GM23338 (cell line): ENCODE data around the gene CHD5.

Experiments
- CREB1 ChIP-seq: fragments of 250-450 bp; sonication (Bioruptor Pico); IDR thresholded peaks from 2 replicates; pipeline ENCODE4 v1.5.0; 2020; ENCODE audit warnings: low read depth, mild to moderate bottlenecking, moderate library complexity
- EZH2 ChIP-seq: fragments of 200-600 bp; sonication (generic); IDR thresholded peaks from one replicate; pipeline ENCODE4 v1.8.0; 2017; ENCODE audit warnings: antibody characterized with exemption, mild to moderate bottlenecking, low read depth; ENCODE audit not compliant: unreplicated experiment
- EZH2phosphoT487 ChIP-seq: fragments of 200-600 bp; sonication (generic); IDR thresholded peaks from one replicate; pipeline ENCODE4 v1.8.1; 2018; ENCODE audit warnings: antibody characterized with exemption; ENCODE audit not compliant: unreplicated experiment
- JUNB ChIP-seq: IDR thresholded peaks from one replicate; pipeline ENCODE4 v1.6.1; 2016; ENCODE audit warnings: antibody characterized with exemption; ENCODE audit not compliant: unreplicated experiment
- NANOG ChIP-seq: IDR thresholded peaks from 2 replicates; pipeline ENCODE4 v1.6.1; 2016; ENCODE audit warnings: antibody characterized with exemption, borderline replicate concordance
- POLR2AphosphoS5 ChIP-seq: IDR thresholded peaks from 2 replicates; pipeline ENCODE4 v1.6.1; 2016; ENCODE audit warnings: antibody characterized with exemption, low read depth
- ZNF331 ChIP-seq: fragments of 250-450 bp; sonication (Bioruptor Pico); IDR thresholded peaks from 2 replicates; pipeline ENCODE4 v1.5.0; 2020; ENCODE audit warnings: low read depth, mild to moderate bottlenecking, moderate library complexity
- TF ChIP-seq, protein P1 (sequence below), 2 experiments: fragments of 200-600 bp in 1 of 2; sonication (generic) in 1 of 2; conservative IDR thresholded peaks; 2 replicates each; pipeline versions ENCODE4 v1.5.1 to v1.6.1; 2016 to 2017; ENCODE audit warnings: antibody characterized with exemption in 2 of 2, low read depth in 2 of 2, mild to moderate bottlenecking in 2 of 2, moderate library complexity in 1 of 2
- TF ChIP-seq, protein P2 (sequence below): IDR thresholded peaks from one replicate; pipeline ENCODE4 v1.6.1; 2018; ENCODE audit warnings: antibody characterized with exemption; ENCODE audit not compliant: unreplicated experiment

DNA sequence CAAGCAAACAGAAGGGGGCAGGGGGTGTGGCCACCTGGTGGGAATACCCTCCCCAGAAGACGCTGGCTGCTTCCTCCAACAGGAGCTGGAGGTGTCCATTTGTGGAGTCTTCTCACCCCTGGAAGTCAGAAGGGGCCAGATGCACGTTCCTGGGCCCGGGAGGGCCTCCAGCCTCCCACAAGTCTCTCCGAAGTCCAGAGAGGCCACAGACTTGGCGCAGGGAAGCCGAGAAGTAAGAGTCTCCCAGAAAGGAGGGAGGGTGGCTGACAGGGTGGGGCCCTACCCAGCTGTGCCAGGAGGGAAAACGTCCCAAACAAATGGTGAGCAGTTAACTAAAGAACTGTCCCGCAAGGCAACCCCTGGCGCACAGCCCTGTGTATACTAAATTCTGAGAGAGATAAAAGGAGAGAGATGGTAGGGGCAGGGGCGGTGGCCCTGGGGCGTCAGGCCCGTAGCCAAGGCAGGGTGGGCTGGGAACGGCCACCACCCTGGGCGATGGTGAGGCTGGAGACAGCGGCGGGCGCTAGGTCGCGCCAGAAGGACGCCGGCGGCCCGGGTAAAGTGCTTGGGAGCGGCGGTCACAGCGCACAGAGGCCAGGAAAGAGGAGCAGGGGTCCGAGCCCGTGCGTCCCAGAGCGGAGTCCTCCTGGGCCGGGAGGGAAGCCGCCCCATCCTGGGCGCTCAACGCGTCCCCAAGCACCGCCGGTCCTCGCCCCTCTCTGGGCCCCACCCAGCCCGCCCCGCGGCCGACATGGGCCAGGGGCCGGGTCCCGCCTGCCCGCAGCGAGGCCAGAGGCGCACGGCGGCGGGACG lies 1.2 kb downstream of the CHD5 start:
- TF ChIP-seq, protein P1, sequence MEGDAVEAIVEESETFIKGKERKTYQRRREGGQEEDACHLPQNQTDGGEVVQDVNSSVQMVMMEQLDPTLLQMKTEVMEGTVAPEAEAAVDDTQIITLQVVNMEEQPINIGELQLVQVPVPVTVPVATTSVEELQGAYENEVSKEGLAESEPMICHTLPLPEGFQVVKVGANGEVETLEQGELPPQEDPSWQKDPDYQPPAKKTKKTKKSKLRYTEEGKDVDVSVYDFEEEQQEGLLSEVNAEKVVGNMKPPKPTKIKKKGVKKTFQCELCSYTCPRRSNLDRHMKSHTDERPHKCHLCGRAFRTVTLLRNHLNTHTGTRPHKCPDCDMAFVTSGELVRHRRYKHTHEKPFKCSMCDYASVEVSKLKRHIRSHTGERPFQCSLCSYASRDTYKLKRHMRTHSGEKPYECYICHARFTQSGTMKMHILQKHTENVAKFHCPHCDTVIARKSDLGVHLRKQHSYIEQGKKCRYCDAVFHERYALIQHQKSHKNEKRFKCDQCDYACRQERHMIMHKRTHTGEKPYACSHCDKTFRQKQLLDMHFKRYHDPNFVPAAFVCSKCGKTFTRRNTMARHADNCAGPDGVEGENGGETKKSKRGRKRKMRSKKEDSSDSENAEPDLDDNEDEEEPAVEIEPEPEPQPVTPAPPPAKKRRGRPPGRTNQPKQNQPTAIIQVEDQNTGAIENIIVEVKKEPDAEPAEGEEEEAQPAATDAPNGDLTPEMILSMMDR (conservative IDR thresholded peaks at IDR 0.05; ENCODE audit: low read depth in 2 of 2): peak in 1 of 2 experiments; percentile 29; a peak in 1 of 4 replicates
- TF ChIP-seq EZH2 (peak; percentile 61), POLR2AphosphoS5 (no peak), CREB1 (CRISPR knock-in tag) (no peak), JUNB (no peak), NANOG (no peak), EZH2phosphoT487 (peak; percentile 55), ZNF331 (CRISPR knock-in tag) (no peak)
- TF ChIP-seq, protein P2, sequence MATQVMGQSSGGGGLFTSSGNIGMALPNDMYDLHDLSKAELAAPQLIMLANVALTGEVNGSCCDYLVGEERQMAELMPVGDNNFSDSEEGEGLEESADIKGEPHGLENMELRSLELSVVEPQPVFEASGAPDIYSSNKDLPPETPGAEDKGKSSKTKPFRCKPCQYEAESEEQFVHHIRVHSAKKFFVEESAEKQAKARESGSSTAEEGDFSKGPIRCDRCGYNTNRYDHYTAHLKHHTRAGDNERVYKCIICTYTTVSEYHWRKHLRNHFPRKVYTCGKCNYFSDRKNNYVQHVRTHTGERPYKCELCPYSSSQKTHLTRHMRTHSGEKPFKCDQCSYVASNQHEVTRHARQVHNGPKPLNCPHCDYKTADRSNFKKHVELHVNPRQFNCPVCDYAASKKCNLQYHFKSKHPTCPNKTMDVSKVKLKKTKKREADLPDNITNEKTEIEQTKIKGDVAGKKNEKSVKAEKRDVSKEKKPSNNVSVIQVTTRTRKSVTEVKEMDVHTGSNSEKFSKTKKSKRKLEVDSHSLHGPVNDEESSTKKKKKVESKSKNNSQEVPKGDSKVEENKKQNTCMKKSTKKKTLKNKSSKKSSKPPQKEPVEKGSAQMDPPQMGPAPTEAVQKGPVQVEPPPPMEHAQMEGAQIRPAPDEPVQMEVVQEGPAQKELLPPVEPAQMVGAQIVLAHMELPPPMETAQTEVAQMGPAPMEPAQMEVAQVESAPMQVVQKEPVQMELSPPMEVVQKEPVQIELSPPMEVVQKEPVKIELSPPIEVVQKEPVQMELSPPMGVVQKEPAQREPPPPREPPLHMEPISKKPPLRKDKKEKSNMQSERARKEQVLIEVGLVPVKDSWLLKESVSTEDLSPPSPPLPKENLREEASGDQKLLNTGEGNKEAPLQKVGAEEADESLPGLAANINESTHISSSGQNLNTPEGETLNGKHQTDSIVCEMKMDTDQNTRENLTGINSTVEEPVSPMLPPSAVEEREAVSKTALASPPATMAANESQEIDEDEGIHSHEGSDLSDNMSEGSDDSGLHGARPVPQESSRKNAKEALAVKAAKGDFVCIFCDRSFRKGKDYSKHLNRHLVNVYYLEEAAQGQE: no peak
